GM12878 (cell line): ENCODE measurements around the gene MACF1. TPM values are rescaled to one million over a fixed set of nuclear protein-coding genes. Genes with fewer than 3 reads are reported as not detected.

ENCODE experiments used
- ATAC-seq: fragments of 200-7000 bp; cut with Tn5 transposase; 3 replicates; pipeline ENCODE4 v1.9.1; 2020; ENCODE audit warnings: mild to moderate bottlenecking, moderate library complexity
- BruUV-seq: library from RNA; stranded (reverse); fragments of 400-500 nt; replicated peaks from 2 replicates; lab custom pipeline; 2021; lab: Mats Ljungman, UMichigan
- CTCF ChIA-PET: fragments of 300-600 bp; sonication (Branson Sonifier 250); formaldehyde crosslinking; extraction: SDS; loops from one replicate; lab custom pipeline; 2021; ENCODE audit warnings: inconsistent platforms; lab: Yijun Ruan, JAX
- POLR2A ChIA-PET: fragments of 350-600 bp; formaldehyde crosslinking; extraction: SDS; loops from one replicate; lab custom pipeline; 2021; ENCODE audit warnings: inconsistent platforms; lab: Charles Lee
- RAD21 ChIA-PET: fragments of 300-600 bp; sonication (Branson Sonifier 250); formaldehyde crosslinking; loops from one replicate; lab custom pipeline; 2023; ENCODE audit warnings: antibody characterized with exemption; ENCODE audit not compliant: unreplicated experiment; lab: Charles Lee
- SMC1A ChIA-PET: fragments of 300-600 bp; sonication (Branson Sonifier 250); formaldehyde crosslinking; loops from one replicate; lab custom pipeline; 2023; ENCODE audit not compliant: unreplicated experiment, uncharacterized antibody; lab: Charles Lee
- DNase-seq: peaks from one replicate; pipeline ENCODE4 v3.0.0-alpha.2; 2011; ENCODE audit warnings: low read depth, low spot score
- FAIRE-seq: peaks from 3 replicates; lab custom pipeline; 2011; peaks lifted over from hg19 to GRCh38; lab: Jason Lieb, UNC
- H2AFZ ChIP-seq: 2 replicates; pipeline ENCODE4 v1.6.0; 2011; ENCODE audit warnings: low read depth, low read length, control low read depth; ENCODE audit not compliant: control insufficient read depth
- H3K27ac ChIP-seq: 2 replicates; pipeline ENCODE4 v1.5.1; 2011; ENCODE audit warnings: control low read depth; ENCODE audit not compliant: control insufficient read depth, insufficient read depth
- H3K27me3 ChIP-seq, 2 experiments: replicated peaks in 1 of 2; 2 replicates each; pipeline versions ENCODE4 v1.6.0 to v1.6.1; 2011; ENCODE audit warnings: low read length in 1 of 2; ENCODE audit not compliant: control insufficient read depth in 2 of 2, insufficient read depth in 2 of 2
- H3K36me3 ChIP-seq, 2 experiments: 2 replicates each; pipeline ENCODE4 v1.5.1; 2011; ENCODE audit warnings: low read length in 1 of 2; ENCODE audit not compliant: control insufficient read depth in 2 of 2, insufficient read depth in 2 of 2
- H3K4me1 ChIP-seq: 2 replicates; pipeline ENCODE4 v1.6.1; 2011; ENCODE audit warnings: mild to moderate bottlenecking, low read length, moderate library complexity, mixed read lengths; ENCODE audit not compliant: control insufficient read depth, insufficient read depth
- H3K4me2 ChIP-seq: 2 replicates; pipeline ENCODE4 v1.6.0; 2011; ENCODE audit warnings: control low read depth; ENCODE audit not compliant: control insufficient read depth, insufficient read depth
- H3K4me3 ChIP-seq: fragments of 200-600 bp; sonication (generic); 2 replicates; pipeline ENCODE4 v1.5.1; 2016
- H3K79me2 ChIP-seq: 2 replicates; pipeline ENCODE4 v1.6.0; 2011; ENCODE audit warnings: low read length; ENCODE audit not compliant: control insufficient read depth, insufficient read depth
- H3K9ac ChIP-seq: 2 replicates; pipeline ENCODE4 v1.8.0; 2011; ENCODE audit warnings: low read length, control low read depth, mixed read lengths; ENCODE audit not compliant: control insufficient read depth, insufficient read depth
- H3K9me3 ChIP-seq: replicated peaks from 3 replicates; pipeline ENCODE4 v1.5.1; 2011; ENCODE audit warnings: mild to moderate bottlenecking, low read length; ENCODE audit not compliant: control insufficient read depth, insufficient read depth
- H4K20me1 ChIP-seq: 2 replicates; pipeline ENCODE4 v1.6.0; 2011; ENCODE audit not compliant: control insufficient read depth, insufficient read depth
- BHLHE40 ChIP-seq, 2 experiments: fragments of 450-650 bp in 1 of 2; IDR thresholded peaks; 2 replicates each; pipeline ENCODE4 v1.6.1; 2011 to 2017; ENCODE audit warnings: low read depth in 2 of 2, borderline replicate concordance in 1 of 2, improper control_type of control experiment in 1 of 2, low read length in 1 of 2, mild to moderate bottlenecking in 1 of 2
- CBFB ChIP-seq: IDR thresholded peaks from 2 replicates; pipeline ENCODE4 v1.6.1; 2016; ENCODE audit warnings: antibody characterized with exemption, low read depth
- DPF2 ChIP-seq: fragments of 450-650 bp; IDR thresholded peaks from 2 replicates; pipeline ENCODE4 v1.6.1; 2017; ENCODE audit warnings: mild to moderate bottlenecking
- ETV6 ChIP-seq, 2 experiments: fragments of 450-650 bp in 1 of 2; IDR thresholded peaks in 1 of 2; conservative IDR thresholded peaks in 1 of 2; 2 replicates each; pipeline ENCODE4 v1.6.1; 2014; ENCODE audit warnings: antibody characterized with exemption in 1 of 2, borderline replicate concordance in 1 of 2, low read depth in 1 of 2, mild to moderate bottlenecking in 1 of 2, moderate library complexity in 1 of 2
- FOS ChIP-seq: IDR thresholded peaks from 3 replicates; pipeline ENCODE4 v1.6.1; 2011; ENCODE audit warnings: borderline replicate concordance; ENCODE audit not compliant: insufficient read length; ENCODE audit errors: extremely low read depth
- HSF1 ChIP-seq: fragments of 150-350 bp; IDR thresholded peaks from 2 replicates; pipeline ENCODE4 v1.6.1; 2014; ENCODE audit warnings: mild to moderate bottlenecking, low read depth, low read length
- KLF5 ChIP-seq: fragments of 450-650 bp; IDR thresholded peaks from 2 replicates; pipeline ENCODE4 v1.6.1; 2014; ENCODE audit warnings: mild to moderate bottlenecking; ENCODE audit not compliant: partially characterized antibody
- NR2C2 ChIP-seq: IDR thresholded peaks from 2 replicates; pipeline ENCODE4 v1.6.1; 2011; ENCODE audit warnings: borderline replicate concordance, low read depth; ENCODE audit not compliant: control insufficient read depth, insufficient read length
- PKNOX1 ChIP-seq: fragments of 450-650 bp; IDR thresholded peaks from 2 replicates; pipeline ENCODE4 v1.6.1; 2016; ENCODE audit warnings: mild to moderate bottlenecking
- POLR2AphosphoS5 ChIP-seq: IDR thresholded peaks from 2 replicates; pipeline ENCODE4 v1.6.1; 2011; ENCODE audit warnings: mild to moderate bottlenecking, low read length, inconsistent platforms
- POU2F2 ChIP-seq: IDR thresholded peaks from 3 replicates; pipeline ENCODE4 v1.6.1; 2011; ENCODE audit warnings: low read depth, mild to moderate bottlenecking, low read length, borderline replicate concordance
- RAD21 ChIP-seq: IDR thresholded peaks from 2 replicates; pipeline ENCODE4 v1.6.1; 2011; ENCODE audit warnings: mild to moderate bottlenecking, low read depth, low read length, moderate library complexity; ENCODE audit not compliant: insufficient read depth
- SIN3A ChIP-seq: IDR thresholded peaks from 2 replicates; pipeline ENCODE4 v1.6.1; 2012; ENCODE audit warnings: low read depth, low read length, improper control_type of control experiment
- ZBED1 ChIP-seq: IDR thresholded peaks from 2 replicates; pipeline ENCODE4 v1.6.1; 2016; ENCODE audit warnings: borderline replicate concordance
- ZSCAN29 ChIP-seq: fragments of 450-650 bp; IDR thresholded peaks from 2 replicates; pipeline ENCODE4 v1.6.1; 2017; ENCODE audit warnings: mild to moderate bottlenecking, moderate library complexity
- WGBS: methylation state at CpG from one replicate; pipeline ENCODE4 v1.1.6; 2016; ENCODE audit warnings: low lambda C conversion rate; ENCODE audit not compliant: insufficient replicate concordance, insufficient coverage; ENCODE audit errors: missing lambda C conversion rate; 5-methylcytosine and 5-hydroxymethylcytosine counted together
- in situ Hi-C: fragments of 300-500 bp; cut with MboI; formaldehyde crosslinking; loops from 9 replicates; pipeline ENCODE4 v1.14.3; 2018; ENCODE audit warnings: mixed read lengths
- intact Hi-C: fragments of 100-400 bp; cut with micrococcal nuclease; formaldehyde crosslinking; loops from one replicate; pipeline ENCODE4 v1.14.2; 2022; ENCODE audit not compliant: unreplicated experiment
- polyA plus RNA-seq, 11 experiments: library from polyadenylated mRNA; depleted of rRNA in 4 of 11; unstranded in 6 of 11; stranded (reverse) in 5 of 11; fragments of >200 nt; fragmentation: Nextera tagmentation in 4 of 11; fragmentation: Illumina TruSeq in 1 of 11; extraction: Ambion mirVana in 4 of 11; extraction: Trizol in 1 of 11; gene quantifications; 1 replicate in 1 of 11; 2 replicates in 10 of 11; pipeline versions ENCODE4 v1.2.1 to v1.2.3, GENCODE V29; 2011 to 2016; ENCODE audit warnings: inconsistent platforms in 2 of 11, missing spikeins in 2 of 11, low read depth in 1 of 11
- total RNA-seq, 4 experiments: library from RNA; depleted of rRNA in 3 of 4; stranded (reverse); fragments of >200 nt in 3 of 4; fragmentation: Illumina TruSeq in 1 of 4; extraction: Trizol in 1 of 4; gene quantifications; 2 replicates each; pipeline versions ENCODE4 v1.2.1 to v1.2.3, GENCODE V29; 2013 to 2021

The MACF1 gene
- total and polyA plus RNA-seq, 10 of the 15 experiments (the other 5 are each of a cell fraction or from before 2014, with no cell fraction given) = 15.5 to 201 (median 76.9) TPM

- FAIRE-seq (no peak), DNase-seq (no peak), ATAC-seq (no peak)
- in situ Hi-C loops = no loop called here
- no peaks in the 10 kb centered on the region for H3K4me1 ChIP-seq
- no peak overlapping the region for H3K27ac ChIP-seq
- H3K4me2 ChIP-seq = no peak overlapping the region
- H3K36me3 ChIP-seq = peaks cover 24 to 62% of the 10 kb centered on the region in 2 experiments
- no peak overlapping the region for H3K9ac ChIP-seq
- no TSS peak for BruUV-seq
- 95% methylated on average over 8 of the region's 8 CpGs for WGBS
- intact Hi-C loops = no loop called here
- POLR2A ChIA-PET = no interaction called here
- SMC1A ChIA-PET = no interaction called here
- H3K4me3 ChIP-seq = no peak overlapping the region
- H3K27me3 ChIP-seq = no peaks in the 10 kb centered on the region
- H3K9me3 ChIP-seq = no peaks in the 10 kb centered on the region
- no peaks in the 10 kb centered on the region for H4K20me1 ChIP-seq
- H2AFZ ChIP-seq = no peak overlapping the region
- no peaks in the 10 kb centered on the region for H3K79me2 ChIP-seq
- RAD21 ChIA-PET = interaction anchor here (0.8 kb wide), 1 partner anchor 86 kb away, joined by 3 read pairs; no protein-coding TSS in a partner anchor
- CTCF ChIA-PET = no interaction called here
- TF ChIP-seq NR2C2 = no peak
- no peak for TF ChIP-seq RAD21
- TF ChIP-seq FOS = no peak
- TF ChIP-seq, all 136 proteins: peak for 0
Measured at GRCh38 chr1:39453603-39454002, 249.1 kb downstream of the MACF1 start.

GRCh38 chr1:39458991-39459390, 254.5 kb downstream of the MACF1 start:
- no TSS peak for BruUV-seq
- H2AFZ ChIP-seq = no peak overlapping the region
- no peaks in the 10 kb centered on the region for H3K79me2 ChIP-seq
- no peaks in the 10 kb centered on the region for H4K20me1 ChIP-seq
- DNase-seq (no peak), FAIRE-seq (no peak), ATAC-seq (no peak)
- no peak overlapping the region for H3K4me2 ChIP-seq
- H3K36me3 ChIP-seq = peaks cover 25 to 55% of the 10 kb centered on the region in 2 experiments
- H3K27me3 ChIP-seq = no peaks in the 10 kb centered on the region
- WGBS = 96% methylated on average over 4 of the region's 4 CpGs
- intact Hi-C loops (no loop called here), in situ Hi-C loops (no loop called here)
- no peak overlapping the region for H3K4me3 ChIP-seq
- RAD21 ChIA-PET = interaction anchor here (0.9 to 1.6 kb wide), 2 partner anchors 13 to 80 kb away, joined by 3 to 4 read pairs; no protein-coding TSS in a partner anchor
- CTCF ChIA-PET = interaction anchor here (0.9 to 1.5 kb wide), 3 partner anchors 13 to 90 kb away, joined by 3 to 6 read pairs (median 3); no protein-coding TSS in a partner anchor
- no peaks in the 10 kb centered on the region for H3K9me3 ChIP-seq
- no peaks in the 10 kb centered on the region for H3K4me1 ChIP-seq
- SMC1A ChIA-PET = interaction anchor here (0.6 to 1.8 kb wide), 4 partner anchors 9 to 27 kb away, joined by 3 to 5 read pairs (median 4); no protein-coding TSS in a partner anchor
- POLR2A ChIA-PET = no interaction called here
- no peak overlapping the region for H3K9ac ChIP-seq
- no peak overlapping the region for H3K27ac ChIP-seq
- TF ChIP-seq RAD21 (no peak), HSF1 (no peak), PKNOX1 (no peak), SIN3A (no peak), ETV6 (conservative IDR thresholded peaks at IDR 0.05 in 1 of 2, IDR thresholded peaks at IDR 0.05 in 1 of 2; ENCODE audit: borderline replicate concordance in 1 of 2, low read depth in 1 of 2) (no peak), DPF2 (no peak), BHLHE40 (IDR thresholded peaks at IDR 0.05; ENCODE audit: borderline replicate concordance in 1 of 2, low read depth in 2 of 2, low read length in 1 of 2) (no peak), CBFB (no peak), POU2F2 (no peak), ZSCAN29 (no peak), POLR2AphosphoS5 (no peak), KLF5 (no peak), ZBED1 (no peak)
